MCF 10A (cell line): ENCODE results near the gene NELL1. TPM values are rescaled to one million over a fixed set of nuclear protein-coding genes. Genes with fewer than 3 reads are reported as not detected.

Source experiments
- BruUV-seq: library from RNA; stranded (reverse); fragments of 400-500 nt; replicated peaks from 2 replicates; lab custom pipeline; 2021; lab: Mats Ljungman, UMichigan
- CTCF ChIA-PET: fragments of 300-600 bp; sonication (Branson Sonifier 250); formaldehyde crosslinking; extraction: SDS; loops from one replicate; lab custom pipeline; 2021; ENCODE audit warnings: antibody characterized with exemption, inconsistent platforms; lab: Yijun Ruan, JAX
- POLR2A ChIA-PET: fragments of 300-600, 350-650 bp; sonication (Branson Sonifier 250); formaldehyde crosslinking; extraction: SDS; loops from one replicate; lab custom pipeline; 2020; ENCODE audit warnings: antibody characterized with exemption, inconsistent platforms; lab: Yijun Ruan, JAX
- DNase-seq: peaks from one replicate; pipeline ENCODE4 v3.0.0-alpha.2; 2018; ENCODE audit not compliant: unreplicated experiment
- H3K27ac Mint-ChIP-seq: one replicate; pipeline ENCODE4 v1.8.0; 2022; ENCODE audit warnings: mild to moderate bottlenecking, low read depth, mixed read lengths; ENCODE audit not compliant: unreplicated experiment
- H3K27me3 Mint-ChIP-seq: one replicate; pipeline ENCODE4 v1.8.0; 2022; ENCODE audit warnings: mixed read lengths; ENCODE audit not compliant: insufficient read depth, unreplicated experiment
- H3K36me3 Mint-ChIP-seq: one replicate; pipeline ENCODE4 v1.8.0; 2022; ENCODE audit warnings: mild to moderate bottlenecking, moderate library complexity, mixed read lengths; ENCODE audit not compliant: insufficient read depth, unreplicated experiment
- H3K4me1 Mint-ChIP-seq: one replicate; pipeline ENCODE4 v1.8.0; 2022; ENCODE audit warnings: mixed read lengths; ENCODE audit not compliant: insufficient read depth, unreplicated experiment
- H3K4me3 Mint-ChIP-seq: one replicate; pipeline ENCODE4 v1.8.0; 2022; ENCODE audit warnings: mild to moderate bottlenecking, moderate library complexity, mixed read lengths; ENCODE audit not compliant: unreplicated experiment
- H3K9me3 Mint-ChIP-seq: one replicate; pipeline ENCODE4 v1.8.0; 2022; ENCODE audit warnings: mixed read lengths; ENCODE audit not compliant: unreplicated experiment
- intact Hi-C: fragments of 100-400 bp; cut with micrococcal nuclease; formaldehyde crosslinking; loops from 2 replicates; pipeline ENCODE4 v1.14.1; 2022
- total RNA-seq: library from RNA; stranded (reverse); gene quantifications from 2 replicates; pipeline ENCODE4 v1.2.3, GENCODE V29; 2022
- TF ChIP-seq, protein P1 (sequence below): fragments of 200-600 bp; IDR thresholded peaks from one replicate; pipeline ENCODE4 v1.8.0; 2022; ENCODE audit warnings: antibody characterized with exemption, mild to moderate bottlenecking; ENCODE audit not compliant: unreplicated experiment

Gene NELL1
- total RNA-seq, 1 experiment from 2014 or later, result not detected

DNA sequence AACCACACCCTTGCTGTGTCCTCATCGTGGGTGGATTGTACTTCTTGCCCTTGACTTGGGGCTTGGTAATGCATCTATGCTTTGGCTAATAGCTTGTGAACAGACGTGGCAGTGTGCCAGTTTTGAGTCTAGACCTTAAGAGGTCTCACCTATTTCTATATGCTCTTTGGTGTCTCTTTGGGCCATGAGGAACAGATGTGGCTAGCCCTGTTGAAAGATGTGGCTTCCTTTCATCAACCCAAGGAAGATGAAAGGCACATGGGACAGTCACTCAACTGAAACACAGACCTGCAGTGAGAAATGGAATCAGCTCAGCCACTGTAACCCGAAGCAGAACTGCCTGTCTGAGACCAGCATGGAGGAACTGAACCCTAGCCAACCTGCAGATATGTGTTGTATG lies 7.9 kb upstream of the NELL1 start:
- no TSS peak for BruUV-seq
- no peak for DNase-seq
- Mint-ChIP-seq H3K36me3 (no peaks in the 10 kb centered on the region), H3K9me3 (peaks cover 8% of the 10 kb centered on the region), H3K27ac (no peak overlapping the region), H3K4me1 (no peaks in the 10 kb centered on the region), H3K4me3 (no peak overlapping the region), H3K27me3 (peaks cover 37% of the 10 kb centered on the region)
- ChIA-PET CTCF (interaction anchor here (1.2 to 1.5 kb wide), 3 partner anchors 9 to 13 kb away, joined by 3 to 4 read pairs (median 4); no protein-coding TSS in a partner anchor), POLR2A (no interaction called here)
- TF ChIP-seq, protein P1, sequence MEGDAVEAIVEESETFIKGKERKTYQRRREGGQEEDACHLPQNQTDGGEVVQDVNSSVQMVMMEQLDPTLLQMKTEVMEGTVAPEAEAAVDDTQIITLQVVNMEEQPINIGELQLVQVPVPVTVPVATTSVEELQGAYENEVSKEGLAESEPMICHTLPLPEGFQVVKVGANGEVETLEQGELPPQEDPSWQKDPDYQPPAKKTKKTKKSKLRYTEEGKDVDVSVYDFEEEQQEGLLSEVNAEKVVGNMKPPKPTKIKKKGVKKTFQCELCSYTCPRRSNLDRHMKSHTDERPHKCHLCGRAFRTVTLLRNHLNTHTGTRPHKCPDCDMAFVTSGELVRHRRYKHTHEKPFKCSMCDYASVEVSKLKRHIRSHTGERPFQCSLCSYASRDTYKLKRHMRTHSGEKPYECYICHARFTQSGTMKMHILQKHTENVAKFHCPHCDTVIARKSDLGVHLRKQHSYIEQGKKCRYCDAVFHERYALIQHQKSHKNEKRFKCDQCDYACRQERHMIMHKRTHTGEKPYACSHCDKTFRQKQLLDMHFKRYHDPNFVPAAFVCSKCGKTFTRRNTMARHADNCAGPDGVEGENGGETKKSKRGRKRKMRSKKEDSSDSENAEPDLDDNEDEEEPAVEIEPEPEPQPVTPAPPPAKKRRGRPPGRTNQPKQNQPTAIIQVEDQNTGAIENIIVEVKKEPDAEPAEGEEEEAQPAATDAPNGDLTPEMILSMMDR, result no peak
- intact Hi-C loops, result no loop called here

DNA sequence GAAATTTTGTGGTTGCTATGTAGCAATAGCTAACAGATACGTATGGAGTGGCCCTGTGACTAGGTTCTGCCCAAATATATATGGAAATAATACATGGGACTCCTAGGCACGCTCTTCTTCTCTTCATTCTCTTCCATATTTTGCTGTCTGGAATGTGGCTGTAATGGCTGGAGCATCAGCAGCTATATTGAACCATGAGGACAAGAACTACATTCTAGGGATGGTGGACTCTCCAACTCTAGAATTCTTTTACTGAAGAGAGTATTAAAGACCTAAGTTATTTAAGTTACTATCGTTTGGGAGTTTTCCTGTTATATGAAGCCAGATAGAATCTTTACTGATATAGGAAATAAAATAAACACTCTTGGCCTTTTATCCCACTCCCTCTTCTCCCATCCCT lies 7.5 kb upstream of the NELL1 start:
- Mint-ChIP-seq H3K36me3 (no peaks in the 10 kb centered on the region), H3K27me3 (peaks cover 37% of the 10 kb centered on the region), H3K4me1 (no peaks in the 10 kb centered on the region), H3K4me3 (no peak overlapping the region), H3K9me3 (peaks cover 8% of the 10 kb centered on the region), H3K27ac (no peak overlapping the region)
- intact Hi-C loops, result no loop called here
- no TSS peak for BruUV-seq
- POLR2A ChIA-PET, result interaction anchor here (0.7 kb wide), 1 partner anchor 281 kb away, joined by 4 read pairs; no protein-coding TSS in a partner anchor
- TF ChIP-seq, protein P1, result no peak
- no peak for DNase-seq
- CTCF ChIA-PET, result interaction anchor here (1.2 to 1.5 kb wide), 3 partner anchors 9 to 14 kb away, joined by 3 to 4 read pairs (median 4); no protein-coding TSS in a partner anchor

DNA sequence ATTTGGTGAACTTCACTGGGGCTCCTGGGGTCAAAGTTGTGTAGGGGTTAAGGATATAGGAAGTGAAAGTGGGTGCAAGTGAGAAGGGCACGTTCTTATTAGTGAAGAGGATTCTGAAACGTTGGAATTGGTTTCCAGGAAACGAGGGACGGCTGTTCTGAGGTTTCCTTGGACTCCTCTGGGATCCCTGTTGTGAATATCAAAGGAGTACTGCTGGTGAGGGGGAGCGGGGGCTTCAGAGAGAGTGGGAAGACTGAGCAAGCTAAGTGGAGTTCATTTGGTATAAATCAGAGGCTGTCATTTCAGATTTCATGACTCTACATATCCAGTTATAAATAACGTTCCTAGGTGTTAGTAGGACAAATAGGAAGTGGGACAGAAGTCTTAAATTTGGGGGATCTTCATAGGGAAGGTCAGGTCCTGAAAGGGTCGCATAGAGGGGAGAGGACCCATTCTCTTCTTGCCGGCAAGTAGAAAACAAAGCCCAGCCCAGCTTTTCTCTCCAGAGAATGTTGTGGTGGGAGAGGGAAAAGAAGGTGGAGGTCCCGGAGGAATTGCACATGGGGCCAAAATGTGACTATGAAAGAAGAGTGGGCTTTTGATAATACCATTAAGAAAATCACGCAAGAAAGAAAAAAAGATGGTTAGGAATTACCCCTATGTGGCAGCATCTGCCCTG lies 1.1 kb upstream of the NELL1 start:
- no TSS peak for BruUV-seq
- DNase-seq, result no peak
- peaks cover 67% of the 10 kb centered on the region for H3K27me3 Mint-ChIP-seq
- intact Hi-C loops, result no loop called here
- no peaks in the 10 kb centered on the region for H3K36me3 Mint-ChIP-seq
- no peaks in the 10 kb centered on the region for H3K4me1 Mint-ChIP-seq
- H3K9me3 Mint-ChIP-seq, result no peaks in the 10 kb centered on the region
- H3K27ac Mint-ChIP-seq, result no peak overlapping the region
- ChIA-PET POLR2A (no interaction called here), CTCF (interaction anchor here (0.6 to 1.5 kb wide), 4 partner anchors 11 to 724 kb away, joined by 3 to 6 read pairs (median 3); no protein-coding TSS in a partner anchor)
- TF ChIP-seq, protein P1, result no peak
- H3K4me3 Mint-ChIP-seq, result no peak overlapping the region

DNA sequence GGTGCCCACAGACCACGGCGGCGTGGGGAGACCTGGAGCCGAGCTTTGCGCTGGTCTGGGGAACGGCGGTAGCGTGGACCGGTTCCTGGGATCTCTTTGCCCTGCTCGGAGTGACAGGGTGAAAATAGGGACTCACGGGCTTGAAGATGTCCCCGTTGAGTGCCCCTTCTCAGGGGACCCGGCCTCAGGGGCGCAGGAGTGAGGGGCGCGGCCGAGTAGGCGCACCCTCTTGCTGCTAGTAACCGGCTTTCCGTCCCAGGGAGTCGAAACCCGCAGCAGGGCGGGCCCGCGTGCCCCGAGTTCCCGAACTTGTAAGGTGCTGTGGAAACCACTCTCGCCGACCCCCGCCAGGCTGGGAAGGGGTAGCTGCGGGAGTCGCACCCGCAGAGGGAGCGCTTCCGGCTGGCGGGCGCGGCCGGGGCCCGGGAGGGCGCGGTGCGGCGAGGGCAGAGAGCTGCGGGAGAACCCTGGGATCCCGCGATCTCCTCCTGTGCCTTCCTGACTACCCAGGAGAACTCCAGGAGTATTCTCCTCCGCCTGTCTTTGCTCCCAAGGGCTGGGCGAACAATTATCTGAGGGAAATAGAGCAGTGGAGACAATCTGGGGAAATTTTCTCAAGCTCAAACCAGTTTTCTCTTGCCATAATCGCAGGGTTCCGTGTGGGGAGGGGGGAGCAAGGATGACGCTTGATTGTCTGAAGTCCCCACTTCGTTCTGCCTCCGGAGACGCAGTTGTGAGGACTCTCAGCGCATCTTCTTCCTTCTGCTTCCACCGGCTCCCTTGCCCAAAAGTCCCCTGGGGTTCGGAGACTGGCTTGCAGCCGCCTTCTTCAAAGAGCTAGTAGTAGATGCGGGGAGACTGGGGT lies 666 bp downstream of the NELL1 start:
- H3K9me3 Mint-ChIP-seq, result no peaks in the 10 kb centered on the region
- no peaks in the 10 kb centered on the region for H3K36me3 Mint-ChIP-seq
- no peak for DNase-seq
- TF ChIP-seq, protein P1, result no peak
- intact Hi-C loops, result no loop called here
- no TSS peak for BruUV-seq
- ChIA-PET POLR2A (no interaction called here), CTCF (interaction anchor here (1.2 to 3.5 kb wide), 3 partner anchors 13 to 19 kb away, joined by 6 to 16 read pairs (median 14); no protein-coding TSS in a partner anchor)
- H3K4me1 Mint-ChIP-seq, result no peaks in the 10 kb centered on the region
- H3K27me3 Mint-ChIP-seq, result peaks cover 75% of the 10 kb centered on the region
- H3K27ac Mint-ChIP-seq, result no peak overlapping the region
- no peak overlapping the region for H3K4me3 Mint-ChIP-seq
